Upper lobe of left lung (tissue), 4 donors: ENCODE results near the gene CDRT4.

Source experiments
- EP300 ChIP-seq, 4 donors: sonication (generic); formaldehyde crosslinking; IDR thresholded peaks; one replicate each; pipeline ENCODE4 v1.5.1; 2017; ENCODE audit warnings: antibody characterized with exemption in 4 of 4, control low read depth in 2 of 4
- POLR2A ChIP-seq, 4 donors: fragments of 450-650 bp; IDR thresholded peaks; one replicate each; pipeline ENCODE4 v1.5.1; 2016 to 2017; ENCODE audit warnings: antibody characterized with exemption in 4 of 4, mild to moderate bottlenecking in 2 of 4
- POLR2AphosphoS5 ChIP-seq, 2 donors: sonication (generic); formaldehyde crosslinking; IDR thresholded peaks; one replicate each; pipeline ENCODE4 v1.5.1; 2017; ENCODE audit warnings: antibody characterized with exemption in 2 of 2
- TF ChIP-seq, protein P1 (sequence below), 6 experiments: fragments of 450-650 bp in 4 of 6; fragments of 200-600 bp in 2 of 6; sonication (generic) in 2 of 6; IDR thresholded peaks; one replicate each; pipeline ENCODE4 v1.5.1; 2016 to 2019; ENCODE audit warnings: antibody characterized with exemption in 6 of 6

DNA sequence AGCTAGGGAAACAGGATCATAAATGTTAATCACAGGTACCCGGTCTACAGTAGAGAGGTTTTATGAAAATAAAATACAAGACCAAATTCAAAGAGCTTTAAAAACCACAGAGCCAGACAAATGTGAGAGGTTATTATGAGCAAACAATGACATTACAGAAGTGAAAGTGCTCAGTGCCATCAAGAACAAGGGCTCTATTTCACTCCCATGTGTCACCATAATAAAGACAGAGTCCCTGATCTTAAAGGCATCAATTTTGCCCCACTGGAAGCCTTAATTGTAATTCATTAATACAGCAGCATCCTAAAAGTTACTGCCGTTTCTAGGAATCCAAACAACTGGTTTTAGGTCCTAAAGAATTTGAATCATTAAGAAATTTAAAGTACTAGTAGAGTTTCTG lies 43.7 kb upstream of the CDRT4 start:
- TF ChIP-seq, protein P1, sequence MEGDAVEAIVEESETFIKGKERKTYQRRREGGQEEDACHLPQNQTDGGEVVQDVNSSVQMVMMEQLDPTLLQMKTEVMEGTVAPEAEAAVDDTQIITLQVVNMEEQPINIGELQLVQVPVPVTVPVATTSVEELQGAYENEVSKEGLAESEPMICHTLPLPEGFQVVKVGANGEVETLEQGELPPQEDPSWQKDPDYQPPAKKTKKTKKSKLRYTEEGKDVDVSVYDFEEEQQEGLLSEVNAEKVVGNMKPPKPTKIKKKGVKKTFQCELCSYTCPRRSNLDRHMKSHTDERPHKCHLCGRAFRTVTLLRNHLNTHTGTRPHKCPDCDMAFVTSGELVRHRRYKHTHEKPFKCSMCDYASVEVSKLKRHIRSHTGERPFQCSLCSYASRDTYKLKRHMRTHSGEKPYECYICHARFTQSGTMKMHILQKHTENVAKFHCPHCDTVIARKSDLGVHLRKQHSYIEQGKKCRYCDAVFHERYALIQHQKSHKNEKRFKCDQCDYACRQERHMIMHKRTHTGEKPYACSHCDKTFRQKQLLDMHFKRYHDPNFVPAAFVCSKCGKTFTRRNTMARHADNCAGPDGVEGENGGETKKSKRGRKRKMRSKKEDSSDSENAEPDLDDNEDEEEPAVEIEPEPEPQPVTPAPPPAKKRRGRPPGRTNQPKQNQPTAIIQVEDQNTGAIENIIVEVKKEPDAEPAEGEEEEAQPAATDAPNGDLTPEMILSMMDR (IDR thresholded peaks at IDR 0.05): no peak
- TF ChIP-seq POLR2AphosphoS5 (IDR thresholded peaks at IDR 0.05): no peak
- no peak for TF ChIP-seq EP300 (IDR thresholded peaks at IDR 0.05)
- TF ChIP-seq POLR2A (IDR thresholded peaks at IDR 0.05): no peak
